SK-N-MC (cell line): ENCODE measurements around the gene MCEMP1.

ENCODE experiments used
- EZH2 ChIP-seq: fragments of 200-600 bp; sonication (generic); IDR thresholded peaks from one replicate; pipeline ENCODE4 v1.6.1; 2017; ENCODE audit warnings: antibody characterized with exemption
- POLR2AphosphoS5 ChIP-seq: IDR thresholded peaks from 2 replicates; pipeline ENCODE4 v1.6.1; 2012; ENCODE audit warnings: mild to moderate bottlenecking, low read depth, low read length, borderline replicate concordance

- TF ChIP-seq EZH2 (no peak), POLR2AphosphoS5 (no peak)
Measured at GRCh38 chr19:7637374-7638256, 39.3 kb upstream of the MCEMP1 start.
